ENCODE data around the gene TRIP13. TPM values are rescaled to one million over a fixed set of nuclear protein-coding genes. Genes with fewer than 3 reads are reported as not detected.

TRIP13 gene
- total and polyA plus RNA-seq, 2 of the 13 experiments (the other 11 are each of a cell fraction or from before 2014, with no cell fraction given): 13.5 to 33.0 TPM

GRCh38 chr5:865168-865521, 27.5 kb upstream of the TRIP13 start:
- ChIA-PET CTCF (ENCODE audit: low intra/inter-chr PET ratio, low total read pairs) (no interaction called here), POLR2A (no interaction called here)
- H3K9me3 ChIP-seq (ENCODE audit: low read length): no peaks in the 10 kb centered on the region
- H2AFZ ChIP-seq (ENCODE audit: low read length): no peak overlapping the region
- no peaks in the 10 kb centered on the region for H3K27me3 ChIP-seq (ENCODE audit: control insufficient read depth in 1 of 2, insufficient read depth in 2 of 2, low read length in 2 of 2)
- no peaks in the 10 kb centered on the region for H4K20me1 ChIP-seq (ENCODE audit: insufficient read depth, low read length)
- no peak overlapping the region for H3K27ac ChIP-seq (ENCODE audit: extremely low read length, insufficient read depth, low read length)
- WGBS (ENCODE audit: low lambda C conversion rate): 97% methylated on average over 23 of the region's 24 CpGs
- FAIRE-seq (no peak), DNase-seq (ENCODE audit: low spot score) (no peak), ATAC-seq (no peak)
- no peak overlapping the region for H3K4me2 ChIP-seq (ENCODE audit: low read depth, low read length)
- TF ChIP-seq SAFB2 (CRISPR knock-in tag; IDR thresholded peaks at IDR 0.05; ENCODE audit: borderline replicate concordance, low read depth): no peak
- TF ChIP-seq ZNF207 (IDR thresholded peaks at IDR 0.05; ENCODE audit: borderline replicate concordance): no peak
- TF ChIP-seq ZNF562 (CRISPR knock-in tag; IDR thresholded peaks at IDR 0.05; ENCODE audit: borderline replicate concordance): no peak
- no peak for TF ChIP-seq NCOR1 (IDR thresholded peaks at IDR 0.05; ENCODE audit: borderline replicate concordance, low read length)
- TF ChIP-seq LBX2 (CRISPR knock-in tag; IDR thresholded peaks at IDR 0.05; ENCODE audit: borderline replicate concordance): no peak
- TF ChIP-seq FOXA3 (CRISPR knock-in tag; IDR thresholded peaks at IDR 0.05): no peak
- no peak for TF ChIP-seq ZNF180 (CRISPR knock-in tag; IDR thresholded peaks at IDR 0.05; ENCODE audit: borderline replicate concordance, low read depth)
- no peak for TF ChIP-seq SP5 (CRISPR knock-in tag; IDR thresholded peaks at IDR 0.05; ENCODE audit: borderline replicate concordance, low read depth)
- TF ChIP-seq SALL2 (CRISPR knock-in tag; IDR thresholded peaks at IDR 0.05): no peak
- no peak for TF ChIP-seq THRA (CRISPR knock-in tag; IDR thresholded peaks at IDR 0.05; ENCODE audit: borderline replicate concordance)
- no peak for TF ChIP-seq SRF (IDR thresholded peaks at IDR 0.05; ENCODE audit: low read depth, low read length)
- TF ChIP-seq ZNF280B (CRISPR knock-in tag; IDR thresholded peaks at IDR 0.05; ENCODE audit: borderline replicate concordance): no peak
- no peak for TF ChIP-seq GRHL1 (CRISPR knock-in tag; conservative IDR thresholded peaks at IDR 0.05)
- no peak for TF ChIP-seq ZNF747 (CRISPR knock-in tag; IDR thresholded peaks at IDR 0.05; ENCODE audit: borderline replicate concordance)
- no peak for TF ChIP-seq ZNF3 (CRISPR knock-in tag; IDR thresholded peaks at IDR 0.05)
- no peak for TF ChIP-seq AGO1 (IDR thresholded peaks at IDR 0.05; ENCODE audit: low read depth, low read length, poor library complexity, severe bottlenecking)
- TF ChIP-seq EED (CRISPR knock-in tag; IDR thresholded peaks at IDR 0.05): no peak
- TF ChIP-seq MBNL3 (CRISPR knock-in tag; conservative IDR thresholded peaks at IDR 0.05): no peak
- TF ChIP-seq PBX3 (CRISPR knock-in tag; IDR thresholded peaks at IDR 0.05; ENCODE audit: borderline replicate concordance): no peak
- no peak for TF ChIP-seq MYC (CRISPR knock-in tag; IDR thresholded peaks at IDR 0.05; ENCODE audit: borderline replicate concordance)
- in situ Hi-C loops (cut with HindIII; ENCODE audit: extremely low pct_ligation_motif_present, low pct_unique_long_range_greater_than_20kb) (no loop called here), intact Hi-C loops (cut with micrococcal nuclease; ENCODE audit: unreplicated experiment) (no loop called here)
- no TSS peak for BruUV-seq (replicated peaks)
- peaks cover 13% of the 10 kb centered on the region for H3K4me1 ChIP-seq (ENCODE audit: insufficient read depth, low read length)
- H3K4me3 ChIP-seq (replicated peaks in 1 of 3; ENCODE audit: insufficient read depth in 1 of 3, low read depth in 2 of 3, low read length in 3 of 3): no peak overlapping the region
- H3K9ac ChIP-seq (ENCODE audit: insufficient read depth, low read depth, low read length): no peak overlapping the region
- H3K36me3 ChIP-seq (replicated peaks in 1 of 2; ENCODE audit: control insufficient read depth in 1 of 2, insufficient read depth in 2 of 2, low read length in 2 of 2): peaks cover 23 to 59% of the 10 kb centered on the region in 2 experiments
- no peaks in the 10 kb centered on the region for H3K79me2 ChIP-seq (ENCODE audit: insufficient read depth, low read length)

Data from HepG2 (cell line).